HG03469 (cell line): ENCODE results near the gene METTL26.

Source experiments
- ATAC-seq: cut with Tn5 transposase; IDR thresholded peaks from one replicate; pipeline ENCODE4 v1.9.1; 2021; ENCODE audit warnings: mild to moderate bottlenecking, moderate library complexity, moderate number of reproducible peaks; ENCODE audit not compliant: unreplicated experiment

METTL26 gene

GRCh38 chr16:675884-676564 lies 39.9 kb upstream of the METTL26 start:
- ATAC-seq = no peak

DNA sequence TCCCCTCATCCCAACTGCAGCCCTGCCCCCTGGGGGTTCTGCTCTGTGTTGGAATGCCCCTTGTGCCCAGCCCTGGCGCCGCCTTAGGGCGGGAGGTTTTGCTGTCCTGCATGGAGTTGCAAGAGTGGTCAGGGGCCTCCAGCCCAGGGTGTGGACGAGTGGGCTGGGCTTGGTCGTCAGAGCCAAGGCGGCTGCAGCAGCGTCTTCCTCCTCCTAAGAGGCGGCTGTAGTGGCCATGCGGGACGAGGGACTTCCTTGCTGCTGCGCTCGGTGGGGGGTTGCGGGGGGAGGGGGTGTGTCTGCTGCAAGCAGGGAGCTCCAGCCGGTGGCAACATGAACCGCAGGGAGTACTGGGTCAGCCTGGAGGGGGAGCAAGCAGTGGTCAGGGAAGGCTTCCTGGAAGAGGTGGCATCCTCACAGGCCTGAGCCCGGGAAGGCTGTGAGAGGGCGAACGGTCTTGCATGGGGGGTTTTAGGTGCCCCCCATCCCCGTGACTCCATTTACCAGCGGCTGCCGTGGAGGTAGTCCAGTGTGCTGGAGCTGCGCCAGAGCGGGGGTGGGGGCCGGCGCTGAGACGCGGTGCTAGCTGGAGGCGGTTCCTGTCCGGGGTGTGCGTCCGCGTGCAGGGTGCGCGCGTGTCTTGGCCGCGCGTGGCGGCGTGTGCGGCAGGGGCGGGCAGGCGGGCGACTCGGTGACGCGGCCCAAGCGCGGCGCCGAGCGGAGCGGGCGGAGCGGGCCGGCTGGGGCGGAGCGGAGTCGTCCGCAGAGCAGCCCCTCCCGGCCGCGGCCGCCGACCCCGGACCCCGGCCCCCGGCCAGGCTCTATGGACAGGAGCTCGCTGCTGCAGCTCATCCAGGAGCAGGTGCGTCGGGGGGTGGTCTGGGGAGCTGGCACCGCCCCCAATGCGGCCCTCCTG lies 39.1 kb upstream of the METTL26 start, which contains the start of gene RHBDL1:
Gene RHBDL1, plus strand, starts transcription at position 704 of the 916 bp plus-strand sequence. Its CDS starts 120 bp downstream, at position 824.
- ATAC-seq = no peak

DNA sequence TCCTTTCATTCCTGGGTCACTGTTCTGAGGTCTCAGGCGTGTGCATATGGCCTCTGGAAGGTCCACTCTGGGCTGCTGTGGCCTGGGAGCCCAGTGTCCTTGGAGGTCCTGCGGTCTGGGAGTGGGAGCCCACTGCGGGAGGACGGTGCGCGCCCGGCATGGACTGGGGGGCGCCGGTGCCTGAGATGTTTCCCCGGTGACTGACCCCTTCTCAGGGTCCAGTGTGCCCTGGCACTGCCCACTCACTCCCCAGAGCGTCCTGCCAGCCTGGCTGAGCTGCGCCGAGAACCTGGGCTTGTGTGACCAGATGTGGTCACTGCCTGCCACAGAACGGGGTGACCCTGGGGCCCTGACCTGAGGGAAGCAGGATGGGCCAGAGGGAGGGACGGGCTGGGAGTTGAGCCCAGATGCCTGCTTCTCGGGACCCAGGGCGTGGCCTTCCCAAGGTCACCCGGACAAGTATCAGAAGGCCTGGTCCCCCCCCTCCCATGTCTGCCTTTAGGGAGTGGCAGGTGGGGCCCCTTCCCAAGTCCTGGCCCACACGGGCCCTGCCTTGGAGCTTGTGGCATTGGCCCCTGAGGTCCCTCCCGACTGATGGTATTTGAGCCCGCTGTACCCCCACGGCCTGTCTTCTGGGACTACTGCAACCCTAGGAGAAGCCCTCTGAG lies 38.2 kb upstream of the METTL26 start:
- ATAC-seq = no peak

- no peak for ATAC-seq
Measured at GRCh38 chr16:673399-673991, 37.4 kb upstream of the METTL26 start.

GRCh38 chr16:672851-673250 lies 36.7 kb upstream of the METTL26 start:
- ATAC-seq = no peak

- no peak for ATAC-seq
Measured at GRCh38 chr16:672371-672770, 36.3 kb upstream of the METTL26 start.

GRCh38 chr16:671353-672131 lies 35.4 kb upstream of the METTL26 start:
- ATAC-seq = no peak

- ATAC-seq = no peak
Measured at GRCh38 chr16:670485-671352, 34.6 kb upstream of the METTL26 start.

GRCh38 chr16:669666-670065 lies 33.6 kb upstream of the METTL26 start:
- ATAC-seq = no peak

DNA sequence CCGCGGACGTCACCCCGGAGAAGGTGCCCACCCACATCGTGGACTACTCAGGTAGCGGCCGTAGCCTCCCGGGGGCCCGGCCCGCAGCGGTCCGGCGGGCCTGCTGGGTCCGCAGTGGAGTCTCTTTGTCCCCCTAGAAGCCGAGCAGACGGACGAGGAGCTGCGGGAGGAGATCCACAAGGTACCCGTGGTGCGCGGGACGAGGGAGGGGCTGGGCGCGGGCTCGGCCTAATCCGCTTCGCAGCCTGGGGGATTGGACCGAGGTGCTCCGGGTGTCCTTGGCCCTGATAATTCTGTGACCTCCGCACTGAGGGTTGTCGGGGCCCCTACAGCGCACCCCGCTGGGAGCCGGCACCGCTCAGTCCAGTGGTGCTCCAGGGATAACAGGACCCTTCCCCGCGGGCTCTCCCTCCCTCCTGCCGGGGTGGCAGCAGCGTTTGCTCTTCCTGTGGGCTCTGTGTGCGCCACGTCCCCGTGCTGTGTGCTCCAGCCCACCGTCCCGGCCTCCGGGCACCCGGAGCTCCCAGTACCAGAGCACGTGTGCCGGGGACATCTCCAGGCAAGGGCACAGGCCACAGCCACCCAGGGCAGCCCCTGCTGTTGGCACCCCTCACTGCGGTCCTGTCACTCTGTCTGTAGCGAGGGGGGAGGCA lies 32.5 kb upstream of the METTL26 start:
- no peak for ATAC-seq

- peak; percentile 46 for ATAC-seq
Measured at GRCh38 chr16:667780-668518, 31.8 kb upstream of the METTL26 start, which contains the start of gene RHOT2. TSS of gene RHOT2 (plus strand) at chr16:668132. CDS start at chr16:668200, 68 bp downstream.

- no peak for ATAC-seq
Measured at GRCh38 chr16:667113-667779, 31.1 kb upstream of the METTL26 start.

GRCh38 chr16:666572-666971 lies 30.5 kb upstream of the METTL26 start:
- no peak for ATAC-seq

DNA sequence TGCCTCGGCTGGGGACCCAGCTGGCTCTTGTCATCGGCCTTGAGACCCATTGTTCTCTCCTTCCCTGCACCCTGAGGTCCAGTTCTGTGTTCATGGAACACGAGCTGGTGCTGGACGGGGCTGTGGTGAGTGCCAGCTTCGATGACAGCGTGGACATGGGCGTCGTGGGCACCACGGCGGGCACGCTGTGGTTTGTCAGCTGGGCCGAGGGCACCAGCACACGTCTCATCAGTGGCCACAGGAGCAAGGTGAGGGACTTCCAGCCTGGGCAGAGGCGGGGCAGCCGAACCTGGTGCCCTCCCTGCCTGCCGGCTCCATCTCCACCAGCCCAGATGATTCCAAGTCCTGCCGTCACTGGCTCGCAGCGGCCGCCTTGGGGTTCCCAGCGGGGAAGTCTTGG lies 26.5 kb upstream of the METTL26 start:
- no peak for ATAC-seq

- no peak for ATAC-seq
Measured at GRCh38 chr16:662095-662494, 26.0 kb upstream of the METTL26 start.

- no peak for ATAC-seq
Measured at GRCh38 chr16:661184-661821, 25.2 kb upstream of the METTL26 start.
